PC-9 (cell line): ENCODE measurements around the gene PKNOX2. TPM values are rescaled to one million over a fixed set of nuclear protein-coding genes. Genes with fewer than 3 reads are reported as not detected.

Experiments used
- BruUV-seq: library from RNA; stranded (reverse); fragments of 400-500 nt; replicated peaks from 2 replicates; lab custom pipeline; 2021; lab: Mats Ljungman, UMichigan
- CTCF ChIA-PET: fragments of 300-600 bp; sonication (Branson Sonifier 250); formaldehyde crosslinking; loops from one replicate; lab custom pipeline; 2022; ENCODE audit warnings: antibody characterized with exemption; lab: Charles Lee
- POLR2A ChIA-PET: fragments of 300-600 bp; sonication (Branson Sonifier 250); formaldehyde crosslinking; loops from one replicate; lab custom pipeline; 2022; ENCODE audit warnings: antibody characterized with exemption; ENCODE audit not compliant: unreplicated experiment; lab: Charles Lee
- DNase-seq, 2 experiments: peaks; one replicate each; pipeline versions ENCODE4 v3.0.0 to v3.0.0-alpha.2; 2015 to 2022; ENCODE audit warnings: mixed read lengths in 1 of 2
- H2AFZ ChIP-seq: fragments of 200-600 bp; sonication (generic); 2 replicates; pipeline ENCODE4 v1.8.1; 2017; ENCODE audit warnings: antibody characterized with exemption
- H3F3A ChIP-seq: fragments of 200-600 bp; sonication (generic); 2 replicates; pipeline ENCODE4 v1.8.1; 2017; ENCODE audit warnings: antibody characterized with exemption, mild to moderate bottlenecking, low read depth; ENCODE audit not compliant: insufficient read depth
- H3K27ac ChIP-seq: fragments of 200-600 bp; sonication (generic); 2 replicates; pipeline ENCODE4 v1.6.1; 2016; ENCODE audit warnings: mixed run types
- H3K27me3 ChIP-seq: fragments of 200-600 bp; sonication (generic); 2 replicates; pipeline ENCODE4 v1.6.1; 2016; ENCODE audit warnings: low read depth, mixed run types; ENCODE audit not compliant: insufficient read depth
- H3K36me3 ChIP-seq: fragments of 200-600 bp; sonication (generic); 2 replicates; pipeline ENCODE4 v1.6.1; 2016; ENCODE audit warnings: low read depth, mixed run types
- H3K4me1 ChIP-seq: fragments of 200-600 bp; sonication (generic); replicated peaks from 2 replicates; pipeline ENCODE4 v1.6.1; 2016; ENCODE audit warnings: mixed run types; ENCODE audit not compliant: insufficient read depth
- H3K4me2 ChIP-seq: fragments of 200-600 bp; sonication (generic); 2 replicates; pipeline ENCODE4 v1.6.1; 2017; ENCODE audit warnings: mixed run types
- H3K4me3 ChIP-seq: fragments of 200-600 bp; sonication (generic); 2 replicates; pipeline ENCODE4 v1.6.1; 2016; ENCODE audit warnings: mixed run types
- H3K79me2 ChIP-seq: fragments of 200-600 bp; sonication (generic); 2 replicates; pipeline ENCODE4 v1.6.1; 2017; ENCODE audit warnings: low read depth, mixed run types
- H3K9me2 ChIP-seq: fragments of 200-600 bp; sonication (generic); 2 replicates; pipeline ENCODE4 v1.8.1; 2017; ENCODE audit warnings: mild to moderate bottlenecking; ENCODE audit not compliant: insufficient read depth
- H3K9me3 ChIP-seq: fragments of 200-600 bp; sonication (generic); 2 replicates; pipeline ENCODE4 v1.8.1; 2016; ENCODE audit warnings: low read depth; ENCODE audit not compliant: insufficient read depth
- H4K20me1 ChIP-seq: fragments of 200-600 bp; sonication (generic); 2 replicates; pipeline ENCODE4 v1.8.1; 2017; ENCODE audit not compliant: insufficient read depth
- EZH2 ChIP-seq: fragments of 200-600 bp; sonication (generic); IDR thresholded peaks from 2 replicates; pipeline ENCODE4 v1.8.0; 2017; ENCODE audit warnings: antibody characterized with exemption, low read depth
- intact Hi-C: fragments of 100-400 bp; cut with micrococcal nuclease; formaldehyde crosslinking; loops from one replicate; pipeline ENCODE4 v1.10.0; 2022; ENCODE audit not compliant: unreplicated experiment
- total RNA-seq: library from RNA; stranded (reverse); gene quantifications from 2 replicates; pipeline ENCODE4 v1.2.3, GENCODE V29; 2021
- TF ChIP-seq, protein P1 (sequence below): fragments of 200-600 bp; sonication (generic); conservative IDR thresholded peaks from 2 replicates; pipeline ENCODE4 v1.6.1; 2017; ENCODE audit warnings: mixed run types, antibody characterized with exemption, mild to moderate bottlenecking, moderate library complexity

The PKNOX2 gene
- total RNA-seq, 1 experiment from 2014 or later, result not detected

GRCh38 chr11:125481531-125481930 is 317.0 kb downstream of the PKNOX2 start:
- Histone ChIP-seq H3F3A (no peaks in the 10 kb centered on the region), H3K4me3 (no peak overlapping the region), H3K4me1 (no peaks in the 10 kb centered on the region), H3K9me3 (no peaks in the 10 kb centered on the region), H3K4me2 (no peak overlapping the region), H4K20me1 (no peaks in the 10 kb centered on the region), H3K36me3 (no peaks in the 10 kb centered on the region), H3K27me3 (peaks cover 6% of the 10 kb centered on the region; the same call in 1 of the 2 replicates), H2AFZ (no peak overlapping the region), H3K27ac (no peak overlapping the region), H3K79me2 (no peaks in the 10 kb centered on the region), H3K9me2 (no peaks in the 10 kb centered on the region)
- BruUV-seq, result no TSS peak
- intact Hi-C loops, result no loop called here
- TF ChIP-seq EZH2, result no peak
- TF ChIP-seq, protein P1, sequence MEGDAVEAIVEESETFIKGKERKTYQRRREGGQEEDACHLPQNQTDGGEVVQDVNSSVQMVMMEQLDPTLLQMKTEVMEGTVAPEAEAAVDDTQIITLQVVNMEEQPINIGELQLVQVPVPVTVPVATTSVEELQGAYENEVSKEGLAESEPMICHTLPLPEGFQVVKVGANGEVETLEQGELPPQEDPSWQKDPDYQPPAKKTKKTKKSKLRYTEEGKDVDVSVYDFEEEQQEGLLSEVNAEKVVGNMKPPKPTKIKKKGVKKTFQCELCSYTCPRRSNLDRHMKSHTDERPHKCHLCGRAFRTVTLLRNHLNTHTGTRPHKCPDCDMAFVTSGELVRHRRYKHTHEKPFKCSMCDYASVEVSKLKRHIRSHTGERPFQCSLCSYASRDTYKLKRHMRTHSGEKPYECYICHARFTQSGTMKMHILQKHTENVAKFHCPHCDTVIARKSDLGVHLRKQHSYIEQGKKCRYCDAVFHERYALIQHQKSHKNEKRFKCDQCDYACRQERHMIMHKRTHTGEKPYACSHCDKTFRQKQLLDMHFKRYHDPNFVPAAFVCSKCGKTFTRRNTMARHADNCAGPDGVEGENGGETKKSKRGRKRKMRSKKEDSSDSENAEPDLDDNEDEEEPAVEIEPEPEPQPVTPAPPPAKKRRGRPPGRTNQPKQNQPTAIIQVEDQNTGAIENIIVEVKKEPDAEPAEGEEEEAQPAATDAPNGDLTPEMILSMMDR, result no peak
- POLR2A ChIA-PET, result no interaction called here
- DNase-seq, result no peak
- CTCF ChIA-PET, result no interaction called here

Other genes with a start within 250 kb of the PKNOX2 start
- not detected in 2 replicates for gene HEPN1, start 245.5 kb upstream of the PKNOX2 start, total RNA-seq
- not detected in 2 replicates for gene HEPACAM, start 228.7 kb upstream of the PKNOX2 start, total RNA-seq
- gene CCDC15, start 210.5 kb upstream of the PKNOX2 start, total RNA-seq, result 2.7 and 2.8 TPM in 2 replicates
- gene SLC37A2, start 101.4 kb upstream of the PKNOX2 start, total RNA-seq, result 14.6 and 24.0 TPM in 2 replicates
- gene TMEM218, start 53.1 kb upstream of the PKNOX2 start, total RNA-seq, result 16.4 and 20.5 TPM in 2 replicates